GM19035 (cell line): ENCODE measurements around the gene NOX5.

ENCODE experiments used
- ATAC-seq: cut with Tn5 transposase; IDR thresholded peaks from one replicate; pipeline ENCODE4 v1.9.1; 2021; ENCODE audit not compliant: unreplicated experiment

NOX5 gene

GRCh38 chr15:69080295-69081248 lies 66.1 kb downstream of the NOX5 start:
- no peak for ATAC-seq

GRCh38 chr15:69081310-69082004 lies 67.0 kb downstream of the NOX5 start:
- no peak for ATAC-seq

GRCh38 chr15:69082021-69082502 lies 67.6 kb downstream of the NOX5 start:
- no peak for ATAC-seq

- ATAC-seq = no peak
These were observed 68.1 kb downstream of the NOX5 start for GRCh38 chr15:69082554-69082953.

GRCh38 chr15:69084404-69085030 lies 70.0 kb downstream of the NOX5 start:
- ATAC-seq = no peak

GRCh38 chr15:69085325-69086081 lies 71.0 kb downstream of the NOX5 start:
- no peak for ATAC-seq

GRCh38 chr15:69086427-69087204 lies 72.1 kb downstream of the NOX5 start:
- no peak for ATAC-seq

GRCh38 chr15:69087366-69087976 lies 73.0 kb downstream of the NOX5 start:
- ATAC-seq = no peak

GRCh38 chr15:69088300-69088965 lies 73.9 kb downstream of the NOX5 start:
- ATAC-seq = no peak

- ATAC-seq = no peak
These were observed 74.8 kb downstream of the NOX5 start for GRCh38 chr15:69089258-69089657.

GRCh38 chr15:69090197-69090948 lies 75.9 kb downstream of the NOX5 start:
- no peak for ATAC-seq

GRCh38 chr15:69091654-69092053 lies 77.2 kb downstream of the NOX5 start:
- no peak for ATAC-seq

- no peak for ATAC-seq
These were observed 77.7 kb downstream of the NOX5 start for GRCh38 chr15:69092159-69092558.

GRCh38 chr15:69093127-69093526 lies 78.6 kb downstream of the NOX5 start:
- ATAC-seq = no peak

GRCh38 chr15:69093614-69094013 lies 79.1 kb downstream of the NOX5 start:
- ATAC-seq = no peak

GRCh38 chr15:69094124-69094921 lies 79.8 kb downstream of the NOX5 start:
- no peak for ATAC-seq

- ATAC-seq = no peak
These were observed 80.8 kb downstream of the NOX5 start for GRCh38 chr15:69095274-69095673.

GRCh38 chr15:69096196-69096595 lies 81.7 kb downstream of the NOX5 start:
- no peak for ATAC-seq
